Measurements from ENCODE around the gene MAST3. TPM values are rescaled to one million over a fixed set of nuclear protein-coding genes. Genes with fewer than 3 reads are reported as not detected.

Gene MAST3
- total and polyA plus RNA-seq, 4 donors, result 4.3 to 10.6 (median 6.7) TPM

DNA sequence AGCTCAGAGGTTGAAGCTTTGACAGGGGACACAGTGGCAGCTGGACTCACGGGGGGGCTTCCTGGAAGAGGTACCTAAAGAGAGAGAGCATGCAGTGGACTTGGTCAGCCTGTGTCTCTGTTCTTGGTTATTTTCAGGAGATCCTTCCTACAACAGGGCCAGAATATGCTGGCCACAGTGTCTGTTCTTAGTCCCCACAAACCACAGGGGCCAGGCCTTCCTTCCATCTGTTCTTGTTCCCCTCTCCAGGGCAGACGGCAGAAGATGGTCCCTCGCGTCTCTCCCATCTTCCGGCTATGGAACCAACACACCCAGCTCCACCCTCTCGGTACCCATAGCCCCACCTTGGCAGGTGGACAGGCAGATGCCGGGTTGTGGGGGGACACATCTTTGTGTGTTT, 24.8 kb downstream of the MAST3 start:
- TF ChIP-seq, protein P1, sequence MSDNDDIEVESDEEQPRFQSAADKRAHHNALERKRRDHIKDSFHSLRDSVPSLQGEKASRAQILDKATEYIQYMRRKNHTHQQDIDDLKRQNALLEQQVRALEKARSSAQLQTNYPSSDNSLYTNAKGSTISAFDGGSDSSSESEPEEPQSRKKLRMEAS (IDR thresholded peaks at IDR 0.05), result no peak
- no peak for TF ChIP-seq GABPA (IDR thresholded peaks at IDR 0.05 in 1 of 2, conservative IDR thresholded peaks at IDR 0.05 in 1 of 2)
- TF ChIP-seq NR2F2 (IDR thresholded peaks at IDR 0.05), result no peak
- no peak for TF ChIP-seq RAD21 (IDR thresholded peaks at IDR 0.05)
- TF ChIP-seq TAF1 (conservative IDR thresholded peaks at IDR 0.05), result no peak
- no peak for TF ChIP-seq JUND (IDR thresholded peaks at IDR 0.05)
- TF ChIP-seq RXRA (IDR thresholded peaks at IDR 0.05), result no peak
- Histone ChIP-seq H3K4me3 (ENCODE audit: low read depth in 1 of 3, low read length in 3 of 3) (no peak overlapping the region), H3K27ac (ENCODE audit: low read depth in 1 of 2, low read length in 2 of 2) (no peak overlapping the region), H3K9ac (ENCODE audit: low read depth in 1 of 2, low read length in 2 of 2) (no peak overlapping the region), H3K27me3 (ENCODE audit: control insufficient read depth in 4 of 4, insufficient read depth in 4 of 4, low read length in 3 of 4) (no peaks in the 10 kb centered on the region), H3K36me3 (ENCODE audit: control insufficient read depth in 4 of 4, insufficient read depth in 3 of 4, low read depth in 1 of 4, low read length in 3 of 4) (peaks cover 4 to 34% (median 16%) of the 10 kb centered on the region in 4 donors), H3K4me1 (ENCODE audit: control insufficient read depth in 4 of 4, insufficient read depth in 4 of 4, low read length in 3 of 4) (peaks cover 3 to 18% (median 12%) of the 10 kb centered on the region in 4 donors), H3K9me3 (ENCODE audit: control insufficient read depth in 4 of 4, low read length in 3 of 4) (no peaks in the 10 kb centered on the region)
- no peak for DNase-seq (ENCODE audit: low spot score)
- 91% methylated on average over 7 of the region's 7 CpGs for WGBS

DNA sequence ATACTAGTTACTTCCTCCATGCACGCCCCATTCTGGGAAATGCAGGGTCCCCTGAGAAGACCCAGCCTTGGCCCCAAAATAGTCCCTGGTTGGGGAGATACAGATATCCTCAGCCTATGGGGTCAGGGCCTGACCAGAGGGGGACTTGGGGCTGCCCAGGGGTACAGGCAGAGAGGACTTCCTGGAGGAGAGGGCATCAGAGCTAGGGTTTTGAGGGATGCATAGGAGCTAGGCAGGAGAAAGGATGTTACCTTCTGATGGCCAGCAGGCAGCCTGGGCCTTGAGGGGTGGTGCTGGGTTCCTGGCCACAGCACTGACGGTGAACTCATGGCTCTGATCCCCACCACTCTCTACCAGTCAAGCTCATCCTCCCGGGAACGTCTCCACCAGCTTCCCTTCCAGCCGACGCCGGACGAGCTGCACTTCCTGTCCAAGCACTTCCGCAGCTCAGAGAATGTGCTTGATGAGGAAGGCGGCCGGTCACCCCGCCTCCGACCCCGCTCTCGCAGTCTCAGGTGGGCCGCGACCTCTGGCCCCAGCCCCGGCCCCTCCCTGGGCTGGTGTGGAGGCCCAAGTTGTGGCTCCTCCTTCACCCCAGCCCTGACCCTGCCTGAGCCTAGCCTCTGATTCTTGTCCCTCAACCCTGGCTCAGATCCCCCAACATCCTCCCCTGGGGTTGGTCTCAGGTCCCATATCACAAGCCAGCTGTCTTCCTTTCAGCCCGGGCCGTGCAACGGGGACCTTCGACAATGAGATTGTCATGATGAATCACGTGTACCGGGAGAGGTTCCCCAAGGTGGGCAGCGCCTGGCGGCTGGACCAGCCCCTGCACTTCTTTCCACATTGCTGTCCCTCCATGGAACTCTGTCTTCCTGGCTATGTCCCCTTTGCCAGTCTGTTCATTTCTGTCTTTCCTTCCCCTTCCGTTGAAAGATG, 25.6 kb downstream of the MAST3 start:
- H3K36me3 ChIP-seq (ENCODE audit: control insufficient read depth in 4 of 4, insufficient read depth in 3 of 4, low read depth in 1 of 4, low read length in 3 of 4), result peaks cover 4 to 39% (median 17%) of the 10 kb centered on the region in 4 donors
- no peak overlapping the region for H3K4me3 ChIP-seq (ENCODE audit: low read depth in 1 of 3, low read length in 3 of 3)
- H3K27ac ChIP-seq (ENCODE audit: low read depth in 1 of 2, low read length in 2 of 2), result peak overlapping the region in 1 of 2 donors; percentile 35
- DNase-seq (ENCODE audit: low spot score), result no peak
- H3K27me3 ChIP-seq (ENCODE audit: control insufficient read depth in 4 of 4, insufficient read depth in 4 of 4, low read length in 3 of 4), result no peaks in the 10 kb centered on the region
- peak; percentile 68 for TF ChIP-seq NR2F2 (IDR thresholded peaks at IDR 0.05)
- TF ChIP-seq, protein P2, sequence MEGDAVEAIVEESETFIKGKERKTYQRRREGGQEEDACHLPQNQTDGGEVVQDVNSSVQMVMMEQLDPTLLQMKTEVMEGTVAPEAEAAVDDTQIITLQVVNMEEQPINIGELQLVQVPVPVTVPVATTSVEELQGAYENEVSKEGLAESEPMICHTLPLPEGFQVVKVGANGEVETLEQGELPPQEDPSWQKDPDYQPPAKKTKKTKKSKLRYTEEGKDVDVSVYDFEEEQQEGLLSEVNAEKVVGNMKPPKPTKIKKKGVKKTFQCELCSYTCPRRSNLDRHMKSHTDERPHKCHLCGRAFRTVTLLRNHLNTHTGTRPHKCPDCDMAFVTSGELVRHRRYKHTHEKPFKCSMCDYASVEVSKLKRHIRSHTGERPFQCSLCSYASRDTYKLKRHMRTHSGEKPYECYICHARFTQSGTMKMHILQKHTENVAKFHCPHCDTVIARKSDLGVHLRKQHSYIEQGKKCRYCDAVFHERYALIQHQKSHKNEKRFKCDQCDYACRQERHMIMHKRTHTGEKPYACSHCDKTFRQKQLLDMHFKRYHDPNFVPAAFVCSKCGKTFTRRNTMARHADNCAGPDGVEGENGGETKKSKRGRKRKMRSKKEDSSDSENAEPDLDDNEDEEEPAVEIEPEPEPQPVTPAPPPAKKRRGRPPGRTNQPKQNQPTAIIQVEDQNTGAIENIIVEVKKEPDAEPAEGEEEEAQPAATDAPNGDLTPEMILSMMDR (IDR thresholded peaks at IDR 0.05; ENCODE audit: low read depth, low read length, missing input control), result no peak
- H3K9me3 ChIP-seq (ENCODE audit: control insufficient read depth in 4 of 4, low read length in 3 of 4), result no peaks in the 10 kb centered on the region
- H3K9ac ChIP-seq (ENCODE audit: low read depth in 1 of 2, low read length in 2 of 2), result no peak overlapping the region
- H3K4me1 ChIP-seq (ENCODE audit: control insufficient read depth in 4 of 4, insufficient read depth in 4 of 4, low read length in 3 of 4), result peaks cover 3 to 13% (median 9%) of the 10 kb centered on the region in 4 donors
- 80% methylated on average over 27 of the region's 27 CpGs for WGBS

DNA sequence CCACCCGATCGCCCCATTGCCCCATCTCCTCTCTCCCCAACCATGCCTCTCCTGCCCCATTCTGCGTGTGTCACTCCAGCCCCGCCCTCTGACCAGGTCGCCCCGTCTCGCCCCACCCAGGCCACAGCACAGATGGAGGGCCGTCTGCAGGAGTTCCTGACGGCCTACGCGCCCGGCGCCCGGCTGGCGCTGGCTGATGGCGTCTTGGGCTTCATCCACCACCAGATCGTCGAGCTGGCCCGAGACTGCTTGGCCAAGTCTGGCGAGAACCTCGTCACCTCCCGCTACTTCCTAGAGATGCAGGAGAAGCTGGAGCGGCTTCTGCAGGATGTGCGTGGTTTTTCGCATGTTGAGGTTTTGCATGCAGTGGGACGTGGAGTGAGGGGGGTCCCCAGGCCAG, 26.2 kb downstream of the MAST3 start:
- H3K4me3 ChIP-seq (ENCODE audit: low read depth in 1 of 3, low read length in 3 of 3), result no peak overlapping the region
- H3K27me3 ChIP-seq (ENCODE audit: control insufficient read depth in 4 of 4, insufficient read depth in 4 of 4, low read length in 3 of 4), result no peaks in the 10 kb centered on the region
- H3K36me3 ChIP-seq (ENCODE audit: control insufficient read depth in 4 of 4, insufficient read depth in 3 of 4, low read depth in 1 of 4, low read length in 3 of 4), result peaks cover 4 to 45% (median 20%) of the 10 kb centered on the region in 4 donors
- H3K27ac ChIP-seq (ENCODE audit: low read depth in 1 of 2, low read length in 2 of 2), result no peak overlapping the region
- no peak for DNase-seq (ENCODE audit: low spot score)
- no peak overlapping the region for H3K9ac ChIP-seq (ENCODE audit: low read depth in 1 of 2, low read length in 2 of 2)
- H3K9me3 ChIP-seq (ENCODE audit: control insufficient read depth in 4 of 4, low read length in 3 of 4), result no peaks in the 10 kb centered on the region
- WGBS, result 88% methylated on average over 26 of the region's 26 CpGs
- peaks cover 0 to 7% (median 2%) of the 10 kb centered on the region in 4 donors for H3K4me1 ChIP-seq (ENCODE audit: control insufficient read depth in 4 of 4, insufficient read depth in 4 of 4, low read length in 3 of 4)
- no peak for TF ChIP-seq EGR1 (IDR thresholded peaks at IDR 0.05; ENCODE audit: low read depth in 2 of 2)
- no peak for TF ChIP-seq FOXA2 (IDR thresholded peaks at IDR 0.05)
- no peak for TF ChIP-seq FOXA1 (IDR thresholded peaks at IDR 0.05)
- no peak for TF ChIP-seq NR2F2 (IDR thresholded peaks at IDR 0.05)
- TF ChIP-seq RXRA (IDR thresholded peaks at IDR 0.05), result no peak
- TF ChIP-seq, protein P3, sequence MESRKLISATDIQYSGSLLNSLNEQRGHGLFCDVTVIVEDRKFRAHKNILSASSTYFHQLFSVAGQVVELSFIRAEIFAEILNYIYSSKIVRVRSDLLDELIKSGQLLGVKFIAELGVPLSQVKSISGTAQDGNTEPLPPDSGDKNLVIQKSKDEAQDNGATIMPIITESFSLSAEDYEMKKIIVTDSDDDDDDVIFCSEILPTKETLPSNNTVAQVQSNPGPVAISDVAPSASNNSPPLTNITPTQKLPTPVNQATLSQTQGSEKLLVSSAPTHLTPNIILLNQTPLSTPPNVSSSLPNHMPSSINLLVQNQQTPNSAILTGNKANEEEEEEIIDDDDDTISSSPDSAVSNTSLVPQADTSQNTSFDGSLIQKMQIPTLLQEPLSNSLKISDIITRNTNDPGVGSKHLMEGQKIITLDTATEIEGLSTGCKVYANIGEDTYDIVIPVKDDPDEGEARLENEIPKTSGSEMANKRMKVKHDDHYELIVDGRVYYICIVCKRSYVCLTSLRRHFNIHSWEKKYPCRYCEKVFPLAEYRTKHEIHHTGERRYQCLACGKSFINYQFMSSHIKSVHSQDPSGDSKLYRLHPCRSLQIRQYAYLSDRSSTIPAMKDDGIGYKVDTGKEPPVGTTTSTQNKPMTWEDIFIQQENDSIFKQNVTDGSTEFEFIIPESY (IDR thresholded peaks at IDR 0.05), result no peak
- TF ChIP-seq GABPA (IDR thresholded peaks at IDR 0.05 in 1 of 2, conservative IDR thresholded peaks at IDR 0.05 in 1 of 2), result no peak
- TF ChIP-seq RAD21 (IDR thresholded peaks at IDR 0.05), result no peak
- no peak for TF ChIP-seq HNF4A (conservative IDR thresholded peaks at IDR 0.05)
- TF ChIP-seq, protein P4, sequence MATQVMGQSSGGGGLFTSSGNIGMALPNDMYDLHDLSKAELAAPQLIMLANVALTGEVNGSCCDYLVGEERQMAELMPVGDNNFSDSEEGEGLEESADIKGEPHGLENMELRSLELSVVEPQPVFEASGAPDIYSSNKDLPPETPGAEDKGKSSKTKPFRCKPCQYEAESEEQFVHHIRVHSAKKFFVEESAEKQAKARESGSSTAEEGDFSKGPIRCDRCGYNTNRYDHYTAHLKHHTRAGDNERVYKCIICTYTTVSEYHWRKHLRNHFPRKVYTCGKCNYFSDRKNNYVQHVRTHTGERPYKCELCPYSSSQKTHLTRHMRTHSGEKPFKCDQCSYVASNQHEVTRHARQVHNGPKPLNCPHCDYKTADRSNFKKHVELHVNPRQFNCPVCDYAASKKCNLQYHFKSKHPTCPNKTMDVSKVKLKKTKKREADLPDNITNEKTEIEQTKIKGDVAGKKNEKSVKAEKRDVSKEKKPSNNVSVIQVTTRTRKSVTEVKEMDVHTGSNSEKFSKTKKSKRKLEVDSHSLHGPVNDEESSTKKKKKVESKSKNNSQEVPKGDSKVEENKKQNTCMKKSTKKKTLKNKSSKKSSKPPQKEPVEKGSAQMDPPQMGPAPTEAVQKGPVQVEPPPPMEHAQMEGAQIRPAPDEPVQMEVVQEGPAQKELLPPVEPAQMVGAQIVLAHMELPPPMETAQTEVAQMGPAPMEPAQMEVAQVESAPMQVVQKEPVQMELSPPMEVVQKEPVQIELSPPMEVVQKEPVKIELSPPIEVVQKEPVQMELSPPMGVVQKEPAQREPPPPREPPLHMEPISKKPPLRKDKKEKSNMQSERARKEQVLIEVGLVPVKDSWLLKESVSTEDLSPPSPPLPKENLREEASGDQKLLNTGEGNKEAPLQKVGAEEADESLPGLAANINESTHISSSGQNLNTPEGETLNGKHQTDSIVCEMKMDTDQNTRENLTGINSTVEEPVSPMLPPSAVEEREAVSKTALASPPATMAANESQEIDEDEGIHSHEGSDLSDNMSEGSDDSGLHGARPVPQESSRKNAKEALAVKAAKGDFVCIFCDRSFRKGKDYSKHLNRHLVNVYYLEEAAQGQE (IDR thresholded peaks at IDR 0.05), result no peak
- TF ChIP-seq, protein P2 (IDR thresholded peaks at IDR 0.05; ENCODE audit: low read depth, low read length, missing input control), result no peak
- TF ChIP-seq JUND (IDR thresholded peaks at IDR 0.05), result no peak
- no peak for TF ChIP-seq YY1 (IDR thresholded peaks at IDR 0.05)
- TF ChIP-seq SP1 (IDR thresholded peaks at IDR 0.05), result no peak

Data from liver (tissue), 9 donors.